ENCODE measurements around the gene ITGA2B.
"Not testable (repeated sequence)": the region's sequence is repeated elsewhere in the genome, so short reads cannot be mapped to it uniquely, and the experiment has no call there.

The ITGA2B gene

DNA sequence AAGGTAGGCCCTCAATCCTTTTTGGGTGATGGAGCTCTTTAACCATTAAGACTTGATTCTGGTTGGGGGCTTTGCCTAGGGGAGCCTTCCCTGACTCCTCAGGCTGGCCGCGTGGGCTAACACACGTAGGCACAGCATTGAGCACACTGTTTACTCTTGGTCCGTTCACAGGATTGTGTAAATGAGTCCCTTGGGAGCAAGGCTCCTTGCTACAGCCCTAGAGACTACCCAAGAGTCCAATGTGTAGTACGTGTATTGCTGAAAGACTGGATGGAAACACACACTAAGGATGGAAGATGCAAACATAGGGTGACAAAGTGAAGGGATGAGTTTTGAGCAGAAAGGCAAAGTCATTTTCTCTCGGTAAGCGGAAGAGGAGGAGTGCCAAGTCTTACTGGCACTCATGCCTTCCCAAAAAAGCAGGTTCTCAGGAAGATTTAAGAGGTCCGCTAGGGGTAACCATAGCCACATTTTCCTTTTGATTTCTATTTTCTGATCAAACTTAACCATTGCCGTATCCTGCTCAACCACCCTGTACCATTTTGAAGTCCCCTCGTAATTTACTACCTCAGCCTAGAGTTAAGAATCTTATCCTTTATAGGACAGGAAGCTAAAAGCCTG, 911 bp upstream of the ITGA2B start:
- DNase-seq (ENCODE audit: low spot score) = no peak

- no peak for DNase-seq (ENCODE audit: low spot score)
Measured at GRCh38 chr17:44389723-44390202, 314 bp upstream of the ITGA2B start.

DNA sequence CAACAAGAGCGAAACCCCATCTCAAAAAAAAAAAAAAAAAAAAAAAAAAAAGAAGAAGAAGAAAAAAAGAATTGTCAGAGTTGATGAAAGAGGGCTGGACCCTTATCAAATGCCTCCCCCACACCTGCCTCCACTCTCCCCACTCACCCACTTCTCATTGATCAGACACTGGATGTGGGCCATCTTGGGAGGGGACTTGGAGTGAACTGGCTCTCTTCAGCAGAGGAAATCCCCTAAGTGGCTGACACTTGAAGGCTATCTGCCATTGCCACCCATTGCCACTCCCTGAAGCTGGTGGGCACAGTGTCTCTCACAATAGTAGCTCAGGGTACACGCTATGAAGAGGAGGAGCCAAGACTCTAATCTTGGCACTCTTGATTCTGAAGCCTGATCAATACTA, 1.6 kb downstream of the ITGA2B start:
- DNase-seq (ENCODE audit: low spot score) = no peak

GRCh38 chr17:44386182-44386525, 3.3 kb downstream of the ITGA2B start:
- DNase-seq (ENCODE audit: low spot score) = no peak

DNA sequence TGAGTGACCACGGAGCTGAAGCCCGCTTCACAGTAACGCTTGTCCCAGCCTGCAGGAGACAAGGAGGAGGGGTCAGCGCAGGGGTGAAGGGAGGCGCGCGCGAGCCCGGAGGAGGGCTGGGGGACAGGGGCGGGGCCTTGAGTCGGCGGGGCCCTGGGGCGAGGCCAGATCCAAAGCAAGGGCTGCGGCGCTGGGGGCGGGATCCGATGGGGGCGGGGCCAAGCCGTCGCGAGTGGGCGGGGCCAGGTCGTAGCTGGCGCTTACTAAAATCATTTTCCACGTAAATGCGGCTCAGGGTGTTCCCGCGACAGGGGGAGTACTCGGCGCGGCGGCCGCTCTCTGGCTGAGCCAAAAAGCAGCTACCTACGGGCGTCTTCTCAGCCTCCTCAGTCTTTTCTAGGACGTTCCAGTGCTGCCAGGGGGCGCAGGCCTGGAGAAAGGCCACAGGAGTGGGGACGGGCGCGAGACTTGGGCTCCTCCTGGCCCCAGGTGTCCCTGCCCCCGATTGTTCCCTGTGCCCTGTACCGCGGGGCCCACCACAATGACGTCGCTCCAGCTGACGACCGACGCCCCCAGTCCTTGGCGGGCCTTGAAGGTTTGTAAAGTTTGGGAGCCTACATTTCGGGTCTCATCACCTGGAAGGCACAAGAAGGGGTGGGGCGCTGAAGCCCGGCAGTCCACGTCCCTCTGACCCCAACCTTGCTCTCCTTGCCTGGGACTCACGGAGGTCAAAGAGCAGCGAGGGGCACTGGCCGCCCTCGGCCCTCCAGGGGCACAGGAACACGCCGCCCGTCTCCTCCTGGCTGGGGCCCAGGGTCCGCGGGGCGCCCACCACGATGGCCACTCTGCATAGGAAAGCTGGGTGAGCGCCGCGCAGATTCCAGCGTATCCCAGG, 3.9 kb downstream of the ITGA2B start:
- DNase-seq (ENCODE audit: low spot score) = peak; percentile 52

DNA sequence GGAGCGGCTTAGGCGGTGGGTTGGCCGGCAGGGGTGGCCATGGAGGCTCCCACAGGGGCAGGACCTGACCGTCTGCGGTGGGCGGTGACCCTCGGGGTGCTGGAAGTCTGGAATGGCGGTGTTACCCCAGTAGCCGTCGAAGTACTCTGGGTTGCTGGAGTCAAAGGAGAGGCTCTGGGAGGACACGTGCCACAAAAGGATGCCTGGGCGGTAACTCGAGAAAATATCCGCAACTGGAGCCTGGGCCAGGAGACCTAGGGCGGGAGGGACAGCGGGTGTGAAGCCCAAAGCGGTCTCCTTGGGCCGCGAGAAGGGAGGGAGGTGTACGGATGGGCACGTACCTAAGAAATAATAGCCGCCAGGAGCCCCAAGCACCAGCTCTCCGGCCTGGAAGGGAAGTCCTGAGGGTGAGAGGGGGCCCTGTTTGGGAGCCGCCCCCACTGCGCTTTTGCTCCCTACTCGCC, 4.6 kb downstream of the ITGA2B start:
- no peak for DNase-seq (ENCODE audit: low spot score)

DNA sequence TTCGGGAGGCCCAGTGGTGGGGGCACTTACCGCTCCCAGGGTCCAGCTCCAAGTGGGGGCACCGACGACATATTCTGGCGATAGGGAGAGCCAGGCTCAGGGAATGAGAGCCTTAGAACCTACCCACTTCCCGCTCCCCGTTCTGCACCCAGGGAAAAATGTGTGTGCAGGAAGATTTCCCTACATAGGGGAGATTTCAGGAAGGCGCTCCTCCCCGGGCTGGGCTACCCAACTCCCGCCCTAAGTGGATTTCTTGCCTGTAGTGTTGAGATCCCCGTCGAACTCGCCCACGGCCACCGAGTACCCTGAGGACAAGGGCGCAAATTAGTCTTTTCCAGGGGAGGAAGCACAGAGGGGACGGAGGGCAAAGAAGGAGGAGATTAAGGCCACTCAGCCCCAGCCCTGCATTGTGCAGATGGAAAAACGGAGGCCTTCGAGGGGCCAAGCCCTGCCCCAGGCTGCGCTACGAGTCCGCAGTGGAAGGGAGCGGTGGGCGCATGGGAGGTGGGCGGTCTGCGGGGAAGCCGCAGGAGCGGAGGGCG, 5.1 kb downstream of the ITGA2B start:
- DNase-seq (ENCODE audit: low spot score) = no peak

- no peak for DNase-seq (ENCODE audit: low spot score)
Measured at GRCh38 chr17:44383861-44384260, 5.6 kb downstream of the ITGA2B start.

DNA sequence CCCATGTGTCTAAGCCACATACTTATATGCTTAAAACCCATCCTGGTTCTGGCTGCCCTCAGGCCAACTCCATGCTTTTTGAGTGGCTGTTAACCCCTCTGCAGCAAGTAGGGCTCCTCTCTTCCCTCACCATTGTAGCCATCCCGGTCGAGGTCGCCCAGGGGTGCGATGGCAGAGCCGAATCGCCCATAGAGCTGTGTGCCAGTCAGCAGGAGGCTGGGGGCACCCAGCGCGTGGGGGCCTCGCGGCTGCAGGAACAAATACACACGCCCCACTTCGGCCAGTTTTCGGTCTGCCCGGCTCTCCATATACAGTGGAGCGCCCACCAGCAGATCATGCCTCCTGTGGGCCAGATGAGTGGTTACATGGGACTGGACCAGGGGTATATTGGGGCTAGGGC, 6.1 kb downstream of the ITGA2B start:
- no peak for DNase-seq (ENCODE audit: low spot score)

DNA sequence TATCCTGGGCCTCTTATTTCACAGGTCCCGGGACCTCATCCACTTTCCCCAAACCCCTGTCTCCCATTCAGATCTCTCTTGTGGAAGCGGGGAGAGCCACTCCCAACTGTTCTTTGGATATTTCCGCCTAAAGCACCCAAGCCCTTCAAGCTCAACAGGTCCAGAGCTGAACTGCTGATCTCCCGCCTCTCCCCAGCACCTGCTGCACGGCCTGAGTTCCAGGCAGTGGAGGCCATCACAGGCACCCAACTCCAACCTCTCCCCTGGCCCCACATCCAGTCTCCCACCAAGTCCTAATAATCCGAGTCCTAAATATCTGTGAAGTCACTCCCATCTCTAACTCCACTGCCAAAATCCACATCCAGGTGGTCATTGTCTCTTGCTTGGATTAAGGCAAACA, 6.5 kb downstream of the ITGA2B start:
- no peak for DNase-seq (ENCODE audit: low spot score)

- DNase-seq (ENCODE audit: low spot score) = no peak
Measured at GRCh38 chr17:44381810-44382305, 7.6 kb downstream of the ITGA2B start.

GRCh38 chr17:44380767-44381166, 8.7 kb downstream of the ITGA2B start:
- DNase-seq (ENCODE audit: low spot score) = no peak

GRCh38 chr17:44379887-44380286, 9.6 kb downstream of the ITGA2B start:
- DNase-seq (ENCODE audit: low spot score) = no peak

GRCh38 chr17:44378171-44378705, 11.2 kb downstream of the ITGA2B start:
- no peak for DNase-seq (ENCODE audit: low spot score)

DNA sequence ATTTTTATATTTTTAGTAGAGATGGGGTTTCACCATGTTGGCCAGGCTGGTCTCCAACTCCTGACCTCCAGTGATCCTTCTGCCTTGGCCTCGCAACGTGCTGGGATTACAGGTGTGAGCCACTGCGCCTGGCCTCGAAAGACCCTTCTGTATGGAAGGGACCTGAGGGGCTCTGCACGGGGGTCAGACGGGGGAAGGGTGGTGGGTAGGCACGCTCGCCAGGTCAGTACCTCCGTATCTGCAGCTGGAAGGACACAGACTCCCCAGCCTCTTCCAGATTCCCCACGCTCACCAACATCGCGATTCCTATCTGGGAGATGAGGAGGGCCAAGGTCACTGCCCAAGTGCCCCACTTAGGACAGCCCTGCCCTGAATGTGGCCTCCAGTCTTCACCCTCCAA, 12.7 kb downstream of the ITGA2B start:
- DNase-seq (ENCODE audit: low spot score) = no peak

DNA sequence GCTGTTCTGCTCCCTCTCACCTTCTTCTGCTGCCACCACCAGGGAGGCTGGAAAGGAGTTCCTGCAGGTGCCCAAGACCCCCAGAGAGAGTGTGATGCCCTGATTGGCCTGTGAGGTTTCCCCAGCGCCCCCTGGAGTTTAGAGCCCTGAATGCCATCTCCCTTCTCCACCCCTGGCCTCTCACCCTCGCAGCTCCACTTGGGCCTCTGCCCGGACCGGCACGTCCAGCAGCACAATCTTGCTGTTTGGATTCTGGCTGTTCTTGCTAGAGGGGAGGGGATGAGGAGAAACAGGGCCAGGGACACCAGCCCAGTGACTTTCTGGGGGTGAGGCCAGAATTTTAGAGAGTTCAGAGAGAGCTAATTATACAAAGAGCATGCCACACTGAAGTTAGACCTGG, 13.3 kb downstream of the ITGA2B start:
- DNase-seq (ENCODE audit: low spot score) = no peak

DNA sequence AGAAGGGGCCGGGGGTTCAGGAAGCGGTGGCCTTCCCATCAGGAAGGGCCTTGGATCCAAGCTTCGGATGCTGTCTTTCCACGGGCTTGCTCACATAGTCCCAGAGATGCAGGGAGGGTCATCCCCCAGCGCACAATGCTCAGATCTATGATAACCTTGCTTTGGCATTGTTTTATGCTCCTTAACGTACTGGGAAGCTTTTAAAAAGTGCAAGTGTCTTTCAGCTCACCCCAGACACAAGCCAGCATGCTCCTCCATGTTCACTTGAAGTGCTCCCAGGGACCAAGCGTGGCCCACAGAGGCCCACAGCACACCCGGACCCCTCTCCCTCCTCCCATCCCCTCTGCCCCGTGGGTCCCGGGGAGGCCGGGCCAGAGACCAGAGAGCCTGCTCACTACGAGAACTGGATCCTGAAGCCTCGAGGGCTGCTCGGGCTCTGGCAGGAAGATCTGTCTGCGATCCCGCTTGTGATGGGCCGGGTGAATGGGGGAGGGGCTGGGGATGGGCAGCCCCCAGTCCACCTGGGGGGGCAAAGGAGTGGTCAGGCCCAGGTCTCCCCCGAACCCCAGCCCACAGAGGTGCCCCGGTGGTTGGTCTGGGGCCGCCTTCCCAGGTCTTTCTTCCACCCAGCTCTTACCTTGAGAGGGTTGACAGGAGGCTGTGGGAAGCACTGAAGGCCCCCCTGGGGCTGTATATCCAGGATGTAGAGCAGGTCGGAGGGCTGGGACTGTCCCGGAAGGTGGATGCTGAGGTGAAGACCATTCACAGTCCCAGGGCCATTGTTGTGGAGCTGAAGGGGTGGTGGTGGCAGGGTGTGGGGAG, 14.0 kb downstream of the ITGA2B start:
- no peak for DNase-seq (ENCODE audit: low spot score)

DNA sequence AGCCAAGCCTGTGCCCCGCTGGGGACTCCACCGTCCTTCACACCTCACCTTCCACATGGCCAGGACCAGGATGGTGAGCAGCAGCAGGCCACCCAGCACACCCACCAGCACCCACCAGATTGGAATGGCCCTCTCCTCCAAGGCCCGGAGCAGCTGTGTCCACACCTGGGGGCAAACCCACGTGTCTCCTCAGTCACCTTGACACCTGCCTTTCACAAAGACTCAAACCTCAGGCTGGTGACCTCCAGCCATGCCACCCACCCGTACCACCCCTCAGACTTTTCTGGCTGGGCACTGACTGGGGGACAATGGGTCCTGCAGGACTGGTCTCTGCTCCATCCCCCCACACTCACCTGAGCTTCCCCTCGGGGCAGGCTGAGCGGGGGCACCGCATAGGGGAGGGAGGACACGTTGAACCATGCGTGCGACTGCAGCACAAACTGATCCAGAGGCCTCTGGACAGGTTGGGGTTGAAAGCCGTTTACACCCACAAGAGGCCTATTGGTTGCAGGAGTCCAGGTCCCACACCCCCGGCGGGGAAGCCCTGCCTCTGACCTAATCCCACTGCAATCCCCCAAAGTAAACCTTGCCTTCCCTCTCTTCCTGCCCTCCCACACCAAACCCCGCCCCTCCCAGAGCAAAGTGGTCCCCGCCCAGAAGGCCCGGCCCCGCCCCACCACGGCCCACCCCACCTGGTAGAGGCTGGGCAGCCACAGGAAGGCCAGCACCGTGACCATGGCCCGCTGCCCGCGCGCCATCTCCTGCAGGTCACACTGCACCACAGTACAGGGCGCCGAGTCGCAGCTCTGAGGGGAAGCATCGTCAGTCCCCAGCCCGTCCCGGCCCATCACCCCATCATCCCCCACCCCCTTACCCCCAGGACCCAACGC, 14.9 kb downstream of the ITGA2B start:
- DNase-seq (ENCODE audit: low spot score) = no peak

GRCh38 chr17:44372036-44372435, 17.4 kb downstream of the ITGA2B start:
- no peak for DNase-seq (ENCODE audit: low spot score)

DNA sequence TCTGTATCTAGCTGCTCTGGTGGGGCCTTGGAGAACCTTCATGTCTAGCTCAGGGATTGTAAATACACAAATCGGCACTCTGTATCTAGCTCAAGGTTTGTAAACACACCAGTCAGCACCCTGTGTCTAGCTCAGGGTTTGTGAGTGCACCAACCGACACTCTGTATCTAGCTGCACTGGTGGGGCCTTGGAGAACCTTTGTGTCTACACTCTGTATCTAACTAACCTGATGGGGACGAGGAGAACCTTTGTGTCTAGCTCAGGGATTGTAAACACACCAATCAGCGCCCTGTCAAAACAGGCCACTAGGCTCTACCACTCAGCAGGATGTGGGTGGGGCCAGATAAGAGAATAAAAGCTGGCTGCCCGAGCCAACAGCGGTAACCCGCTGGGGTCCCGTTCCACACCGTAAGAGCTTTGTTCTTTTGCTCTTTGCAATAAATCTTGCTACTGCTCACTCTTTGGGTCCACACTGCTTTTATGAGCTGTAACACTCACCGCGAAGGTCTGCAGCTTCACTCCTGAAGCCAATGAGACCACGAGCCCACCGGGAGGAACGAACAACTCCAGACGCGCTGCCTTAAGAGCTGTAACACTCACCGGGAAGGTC, 19.9 kb downstream of the ITGA2B start:
- DNase-seq (ENCODE audit: low spot score) = not testable (repeated sequence)

Data from COLO829 (cell line).